Ascending aorta (tissue), 2 donors: ENCODE data around the gene ARHGEF7. TPM values are rescaled to one million over a fixed set of nuclear protein-coding genes. Genes with fewer than 3 reads are reported as not detected.
"Not testable (repeated sequence)": the region's sequence is repeated elsewhere in the genome, so short reads cannot be mapped to it uniquely, and the experiment has no call there.

Experiments used
- DNase-seq, 2 donors: peaks; one replicate each; pipeline ENCODE4 v3.0.0-alpha.2; 2019; ENCODE audit warnings: low spot score in 2 of 2
- H3K27ac ChIP-seq, 2 donors: fragments of 200-600 bp; sonication (generic); one replicate each; pipeline ENCODE4 v1.5.1; 2016 to 2017; ENCODE audit warnings: mild to moderate bottlenecking in 1 of 2
- H3K27me3 ChIP-seq: fragments of 200-600 bp; sonication (generic); one replicate; pipeline ENCODE4 v1.5.1; 2017
- H3K36me3 ChIP-seq, 2 donors: fragments of 200-600 bp; sonication (generic); one replicate each; pipeline ENCODE4 v1.5.1; 2016
- H3K4me1 ChIP-seq, 2 donors: fragments of 200-600 bp; sonication (generic); one replicate each; pipeline ENCODE4 v1.5.1; 2016 to 2017; ENCODE audit warnings: mild to moderate bottlenecking in 1 of 2
- H3K4me3 ChIP-seq, 2 donors: fragments of 200-600 bp; sonication (generic); one replicate each; pipeline ENCODE4 v1.5.1; 2016 to 2017; ENCODE audit warnings: mild to moderate bottlenecking in 1 of 2
- H3K9me3 ChIP-seq, 2 donors: fragments of 200-600 bp; sonication (generic); one replicate each; pipeline ENCODE4 v1.5.1; 2016
- CTCF ChIP-seq, 3 experiments: fragments of 200-600 bp in 2 of 3; fragments of 450-650 bp in 1 of 3; sonication (generic) in 2 of 3; IDR thresholded peaks; one replicate each; pipeline ENCODE4 v1.5.1; 2016 to 2019; ENCODE audit warnings: antibody characterized with exemption in 3 of 3, mild to moderate bottlenecking in 1 of 3, moderate library complexity in 1 of 3
- intact Hi-C: fragments of 100-400 bp; cut with DNase I; formaldehyde crosslinking; loops from one replicate; pipeline ENCODE4 v1.15.1; 2023
- total RNA-seq: library from RNA; depleted of rRNA; stranded (reverse); fragments of >200 nt; gene quantifications from one replicate; pipeline ENCODE4 v1.1.0, GENCODE V29; 2016

ARHGEF7 gene
- total RNA-seq, 1 donor from 2014 or later = 32.2 TPM

- Histone ChIP-seq H3K27me3 (no peaks in the 10 kb centered on the region), H3K27ac (peak overlapping the region; percentile 86 to 94), H3K4me3 (peak overlapping the region in 1 of 2 donors; percentile 33), H3K36me3 (no peaks in the 10 kb centered on the region), H3K4me1 (peaks cover 21 to 58% of the 10 kb centered on the region in 2 donors), H3K9me3 (no peaks in the 10 kb centered on the region)
- intact Hi-C loops = no loop called here
- DNase-seq = no peak
- TF ChIP-seq CTCF (IDR thresholded peaks at IDR 0.05) = no peak
Observed at GRCh38 chr13:111183959-111184358, 68.8 kb downstream of the ARHGEF7 start.

GRCh38 chr13:111184458-111185401 lies 69.6 kb downstream of the ARHGEF7 start:
- H3K4me1 ChIP-seq = peaks cover 21 to 55% of the 10 kb centered on the region in 2 donors

GRCh38 chr13:111186305-111186935 lies 71.3 kb downstream of the ARHGEF7 start:
- H3K9me3 ChIP-seq = no peaks in the 10 kb centered on the region
- no peaks in the 10 kb centered on the region for H3K36me3 ChIP-seq
- H3K27me3 ChIP-seq = no peaks in the 10 kb centered on the region
- H3K4me1 ChIP-seq = peaks cover 19 to 51% of the 10 kb centered on the region in 2 donors
- H3K4me3 ChIP-seq = peak overlapping the region in 1 of 2 donors; percentile 59
- no peak for TF ChIP-seq CTCF (IDR thresholded peaks at IDR 0.05)
- DNase-seq = no peak
- H3K27ac ChIP-seq = peak overlapping the region; percentile 86 to 94
- intact Hi-C loops = loop anchor here (2.0 kb wide), 1 partner anchor 16 kb away; no protein-coding TSS in a partner anchor

More at GRCh38 chr13:111184458-111185401, 69.6 kb downstream of the ARHGEF7 start:
- TF ChIP-seq CTCF (IDR thresholded peaks at IDR 0.05) = no peak
- no peak for DNase-seq
- intact Hi-C loops = no loop called here
- H3K4me3 ChIP-seq = peak overlapping the region in 1 of 2 donors; percentile 33
- H3K27ac ChIP-seq = peak overlapping the region; percentile 86 to 94
- H3K9me3 ChIP-seq = no peaks in the 10 kb centered on the region
- no peaks in the 10 kb centered on the region for H3K36me3 ChIP-seq
- H3K27me3 ChIP-seq = no peaks in the 10 kb centered on the region

GRCh38 chr13:111187960-111188541 lies 72.9 kb downstream of the ARHGEF7 start:
- peak overlapping the region; percentile 21 to 59 for H3K4me3 ChIP-seq
- no peaks in the 10 kb centered on the region for H3K27me3 ChIP-seq
- peak overlapping the region; percentile 86 to 94 for H3K27ac ChIP-seq
- no peaks in the 10 kb centered on the region for H3K36me3 ChIP-seq
- no peaks in the 10 kb centered on the region for H3K9me3 ChIP-seq
- no peak for TF ChIP-seq CTCF (IDR thresholded peaks at IDR 0.05)
- H3K4me1 ChIP-seq = peaks cover 19 to 51% of the 10 kb centered on the region in 2 donors
- DNase-seq = no peak
- intact Hi-C loops = loop anchor here (2.0 kb wide), 1 partner anchor 15 kb away; no protein-coding TSS in a partner anchor

- intact Hi-C loops, H3K27me3 ChIP-seq, H3K9me3 ChIP-seq, H3K36me3 ChIP-seq, DNase-seq, H3K4me3 ChIP-seq: not testable (repeated sequence)
- Histone ChIP-seq H3K4me1 (peaks cover 18 to 54% of the 10 kb centered on the region in 2 donors), H3K27ac (peak overlapping the region; percentile 86 to 94)
Observed at GRCh38 chr13:111189064-111189505, 74.0 kb downstream of the ARHGEF7 start.

- DNase-seq, H3K27me3 ChIP-seq, H3K9me3 ChIP-seq, H3K36me3 ChIP-seq, H3K4me3 ChIP-seq, intact Hi-C loops: not testable (repeated sequence)
- peak overlapping the region; percentile 86 to 94 for H3K27ac ChIP-seq
- H3K4me1 ChIP-seq = peaks cover 13 to 54% of the 10 kb centered on the region in 2 donors
Observed at GRCh38 chr13:111189516-111189915, 74.4 kb downstream of the ARHGEF7 start.

- H3K36me3 ChIP-seq, H3K9me3 ChIP-seq, intact Hi-C loops, H3K27me3 ChIP-seq, H3K4me3 ChIP-seq, H3K27ac ChIP-seq: not testable (repeated sequence)
- peaks cover 6 to 36% of the 10 kb centered on the region in 2 donors for H3K4me1 ChIP-seq
- DNase-seq = peak in 1 of 2 donors; percentile 30
Observed at GRCh38 chr13:111193223-111193622, 78.1 kb downstream of the ARHGEF7 start.

GRCh38 chr13:111194651-111195050 lies 79.5 kb downstream of the ARHGEF7 start:
- H3K27ac ChIP-seq = peak overlapping the region; percentile 33 to 65
- DNase-seq = peak in 1 of 2 donors; percentile 37
- H3K27me3 ChIP-seq, H3K9me3 ChIP-seq, H3K4me3 ChIP-seq, intact Hi-C loops, H3K36me3 ChIP-seq: not testable (repeated sequence)
- peaks cover 3 to 31% of the 10 kb centered on the region in 2 donors for H3K4me1 ChIP-seq

GRCh38 chr13:111198732-111199378 lies 83.7 kb downstream of the ARHGEF7 start:
- DNase-seq, H3K9me3 ChIP-seq, H3K4me3 ChIP-seq, intact Hi-C loops, H3K36me3 ChIP-seq, H3K27me3 ChIP-seq: not testable (repeated sequence)
- Histone ChIP-seq H3K4me1 (peaks cover 13 to 54% of the 10 kb centered on the region in 2 donors), H3K27ac (peak overlapping the region; percentile 5 to 53)
